HG03342 (cell line): ENCODE data around the gene KCNMA1.

Experiments
- ATAC-seq: cut with Tn5 transposase; IDR thresholded peaks from one replicate; pipeline ENCODE4 v1.9.1; 2021; ENCODE audit warnings: mild to moderate bottlenecking, moderate library complexity; ENCODE audit not compliant: unreplicated experiment

The KCNMA1 gene

GRCh38 chr10:77109351-77109994 lies 528.1 kb downstream of the KCNMA1 start:
- no peak for ATAC-seq

DNA sequence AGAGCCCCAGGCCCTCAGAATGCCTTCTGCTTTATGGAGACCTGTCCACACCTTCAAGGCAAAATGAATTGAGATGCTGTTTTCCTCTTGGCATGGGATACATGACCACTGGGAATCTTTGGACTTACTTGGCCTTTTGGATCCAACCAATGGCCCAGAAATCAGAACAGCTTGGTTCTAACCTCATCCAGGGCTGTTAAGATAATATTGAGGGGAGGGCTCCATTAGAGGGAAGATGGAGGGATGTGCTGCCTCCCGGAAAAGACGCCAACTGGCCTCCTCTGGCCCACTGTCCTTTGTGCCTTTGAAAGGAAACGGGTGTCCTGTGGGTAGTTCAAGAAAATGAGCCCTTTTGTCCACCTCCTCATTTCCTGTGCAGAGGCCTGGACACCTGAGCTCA lies 530.9 kb downstream of the KCNMA1 start:
- no peak for ATAC-seq

GRCh38 chr10:77105761-77106221 lies 531.8 kb downstream of the KCNMA1 start:
- no peak for ATAC-seq

DNA sequence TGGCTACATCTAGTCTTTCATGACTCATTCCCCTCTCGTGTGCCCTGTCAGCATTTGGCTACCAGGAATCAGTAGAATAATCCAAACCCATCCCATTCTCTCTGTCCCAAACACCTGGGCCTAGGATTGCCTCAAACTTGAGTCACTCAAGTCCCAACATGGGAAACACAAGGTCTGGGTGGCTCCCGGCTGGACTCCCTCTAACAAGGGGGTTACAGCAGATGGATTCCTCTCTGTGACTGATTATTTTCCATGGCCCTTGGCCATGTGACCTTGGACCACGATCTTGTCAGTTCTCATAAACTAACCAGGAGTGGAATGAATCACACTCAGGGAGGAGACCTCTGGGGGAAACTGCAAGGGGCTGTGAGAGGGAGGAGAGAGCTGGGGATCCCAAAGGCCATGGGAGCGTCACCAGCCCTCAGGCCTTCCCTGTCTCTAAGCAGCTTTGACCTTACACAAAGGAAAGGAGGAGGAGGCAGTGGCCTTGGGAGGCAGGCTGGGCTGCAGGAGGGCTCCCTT lies 533.1 kb downstream of the KCNMA1 start:
- no peak for ATAC-seq

DNA sequence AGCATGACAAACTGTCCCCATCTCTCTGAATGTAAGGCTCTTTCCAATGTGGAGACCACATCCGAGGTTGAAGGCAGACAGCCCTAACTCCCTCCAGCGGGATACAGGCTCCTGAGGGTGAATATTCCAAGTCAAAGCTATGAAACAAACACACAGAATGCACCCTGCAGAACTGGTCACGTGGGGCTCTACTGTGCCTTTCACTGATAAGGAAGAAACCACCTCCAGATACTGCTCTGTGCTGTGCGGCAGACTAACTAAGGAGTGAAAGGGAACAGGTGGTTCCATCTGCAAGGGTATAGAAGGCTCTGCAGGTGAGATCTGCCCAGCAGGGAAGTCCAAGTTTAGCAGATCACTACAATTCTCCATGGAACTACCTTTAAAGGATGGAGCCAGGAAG lies 534.4 kb downstream of the KCNMA1 start:
- ATAC-seq = no peak

- no peak for ATAC-seq
Measured at GRCh38 chr10:77101341-77101740, 536.3 kb downstream of the KCNMA1 start.

- ATAC-seq = no peak
Measured at GRCh38 chr10:77099136-77099535, 538.5 kb downstream of the KCNMA1 start.

- no peak for ATAC-seq
Measured at GRCh38 chr10:77097625-77098024, 540.0 kb downstream of the KCNMA1 start.

- ATAC-seq = no peak
Measured at GRCh38 chr10:77093126-77093525, 544.5 kb downstream of the KCNMA1 start.

DNA sequence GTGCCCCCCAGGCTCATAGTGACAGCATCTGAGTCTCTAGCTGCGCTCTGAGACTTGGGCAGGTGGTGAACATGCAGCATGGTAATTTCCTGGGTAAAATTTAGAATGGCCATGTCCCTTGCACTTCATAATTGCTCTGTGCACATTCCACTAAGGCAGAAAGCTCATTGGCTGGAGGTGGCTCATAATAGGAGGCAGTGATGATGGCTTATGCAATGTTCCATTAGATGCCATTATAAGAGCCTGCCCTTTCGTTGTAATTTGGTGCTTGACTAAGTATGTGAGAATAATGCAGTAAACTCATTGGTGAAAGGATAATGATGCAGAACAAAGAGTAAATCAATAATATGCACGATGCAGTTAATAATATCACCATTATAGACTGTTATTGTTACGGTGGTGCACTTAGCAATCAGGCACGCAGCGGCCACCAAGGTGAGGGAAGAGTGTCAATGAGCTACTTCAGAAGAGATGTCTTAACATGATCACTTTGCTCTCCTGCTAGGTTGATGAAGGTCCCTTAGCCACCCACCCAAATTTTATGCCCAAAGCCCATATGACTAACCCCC lies 545.9 kb downstream of the KCNMA1 start:
- no peak for ATAC-seq

DNA sequence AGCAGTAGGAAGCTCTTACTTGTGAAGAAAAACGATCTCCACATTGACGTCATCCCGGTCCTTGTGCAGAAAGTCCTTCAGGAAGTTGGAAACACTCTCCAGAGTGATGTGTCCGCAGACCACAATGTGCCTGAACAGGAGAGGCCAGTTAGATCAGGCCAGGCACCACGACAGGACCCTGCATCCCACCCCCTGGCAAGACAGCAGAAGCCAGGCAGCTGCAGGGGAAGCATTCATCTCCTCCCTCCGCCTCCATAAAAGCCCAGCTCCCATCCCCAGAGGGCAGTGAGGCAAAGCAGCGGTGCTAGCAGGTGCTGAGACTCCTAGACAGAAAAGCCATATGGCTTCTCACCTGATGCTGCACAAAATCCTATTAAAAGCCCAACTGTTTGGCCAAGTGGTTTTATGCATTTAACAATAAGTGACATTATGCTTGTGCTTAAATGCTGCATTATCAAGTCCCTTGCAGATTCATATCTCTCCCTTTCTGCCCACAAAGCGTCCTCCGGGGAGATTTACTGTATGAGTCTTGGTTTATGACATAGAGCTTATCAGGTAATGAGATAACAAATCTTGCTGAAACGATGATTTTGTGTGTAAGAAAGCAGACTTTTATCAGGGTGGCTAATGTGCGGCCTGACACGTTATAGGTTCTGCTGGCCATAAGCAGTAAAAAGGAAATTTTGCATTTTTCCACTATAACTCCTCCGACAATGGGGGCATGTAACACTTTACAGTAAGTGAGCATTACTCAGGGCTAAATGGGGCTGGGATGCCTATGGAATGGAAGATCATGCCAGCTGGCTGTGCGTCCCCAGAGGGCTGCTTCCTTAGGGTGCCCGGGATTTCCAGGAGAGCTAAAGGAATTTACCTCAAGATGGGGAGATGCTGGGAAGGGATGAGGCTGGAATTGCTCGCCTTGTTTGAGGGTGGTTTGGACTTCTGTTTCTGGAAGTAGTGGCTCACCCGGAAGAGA lies 546.9 kb downstream of the KCNMA1 start:
- ATAC-seq = no peak

DNA sequence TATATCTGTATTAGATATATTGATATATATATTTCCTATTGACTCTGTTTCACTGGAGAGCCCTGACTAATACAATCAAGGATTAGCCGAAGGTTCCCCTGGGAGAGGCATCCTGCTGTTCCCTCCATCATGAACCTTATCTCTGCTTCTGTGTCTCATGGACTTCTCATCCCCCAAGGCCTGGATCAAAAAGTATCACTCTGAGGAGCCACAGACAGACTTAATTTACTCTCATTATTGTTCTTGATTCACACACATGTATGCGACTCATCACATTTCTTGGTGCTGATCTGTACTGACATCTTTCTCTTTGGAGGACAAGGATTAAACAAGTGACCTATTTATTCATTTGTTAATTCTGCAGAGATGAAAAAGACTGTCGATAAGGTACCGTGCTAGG lies 550.2 kb downstream of the KCNMA1 start:
- no peak for ATAC-seq

DNA sequence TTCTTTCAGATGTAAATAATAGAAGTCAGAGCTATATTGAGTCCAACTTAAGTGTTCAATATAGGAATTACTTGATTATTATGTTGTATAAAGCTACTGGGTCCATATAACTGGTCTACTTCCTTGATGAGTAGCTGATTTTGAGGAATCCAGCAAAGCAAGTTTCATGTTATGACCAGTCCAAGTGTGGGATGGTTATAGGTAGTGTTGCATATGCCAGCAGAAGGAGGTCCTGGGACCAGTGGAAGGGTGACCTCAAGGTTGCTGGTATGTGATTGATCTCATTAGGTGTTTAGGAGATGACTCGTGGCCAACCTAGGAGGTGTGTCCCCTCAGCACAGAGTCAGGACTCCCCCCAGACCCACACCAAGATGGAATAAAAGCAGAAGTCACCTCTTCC lies 551.5 kb downstream of the KCNMA1 start:
- no peak for ATAC-seq

DNA sequence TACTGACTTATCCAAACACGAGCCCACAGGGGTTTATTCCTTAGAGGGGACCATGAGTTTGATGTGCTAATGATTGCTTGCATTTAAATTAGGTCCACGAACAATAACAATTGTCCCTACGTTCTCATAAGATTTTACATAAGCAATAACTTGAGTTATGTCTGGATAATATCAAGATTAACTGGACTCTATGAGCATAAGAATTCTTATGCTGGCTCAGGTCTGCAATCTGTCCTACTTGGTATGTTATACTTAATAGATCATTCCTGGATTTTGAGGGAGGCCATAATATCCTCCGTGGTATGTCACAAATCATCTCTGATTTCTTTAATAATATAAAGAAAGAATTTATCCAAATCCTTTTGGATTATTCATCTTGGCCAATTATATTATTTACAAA lies 552.3 kb downstream of the KCNMA1 start:
- ATAC-seq = no peak

GRCh38 chr10:77084431-77085144 lies 553.0 kb downstream of the KCNMA1 start:
- no peak for ATAC-seq

GRCh38 chr10:77082601-77083252 lies 554.9 kb downstream of the KCNMA1 start:
- no peak for ATAC-seq

DNA sequence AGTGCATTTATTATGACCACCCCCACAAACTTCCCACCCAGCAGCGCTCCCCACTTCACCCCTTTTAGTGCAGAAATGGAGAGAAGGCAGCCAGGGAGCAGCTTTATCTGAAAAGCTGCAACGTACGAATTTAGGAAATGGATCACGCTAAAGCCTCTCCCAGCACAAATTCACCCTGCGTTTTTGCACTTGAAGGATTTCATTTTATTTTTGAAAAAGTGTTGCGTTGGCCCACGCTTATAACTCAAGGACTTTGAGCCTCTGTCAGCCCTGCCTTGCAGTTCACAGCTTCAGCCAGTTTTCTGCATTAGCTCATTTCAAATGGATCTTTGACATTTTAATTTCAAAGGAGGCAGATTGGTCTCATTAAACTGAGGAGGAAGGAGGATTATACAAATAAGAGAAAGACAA lies 556.1 kb downstream of the KCNMA1 start:
- no peak for ATAC-seq

GRCh38 chr10:77080361-77081027 lies 557.1 kb downstream of the KCNMA1 start:
- no peak for ATAC-seq

DNA sequence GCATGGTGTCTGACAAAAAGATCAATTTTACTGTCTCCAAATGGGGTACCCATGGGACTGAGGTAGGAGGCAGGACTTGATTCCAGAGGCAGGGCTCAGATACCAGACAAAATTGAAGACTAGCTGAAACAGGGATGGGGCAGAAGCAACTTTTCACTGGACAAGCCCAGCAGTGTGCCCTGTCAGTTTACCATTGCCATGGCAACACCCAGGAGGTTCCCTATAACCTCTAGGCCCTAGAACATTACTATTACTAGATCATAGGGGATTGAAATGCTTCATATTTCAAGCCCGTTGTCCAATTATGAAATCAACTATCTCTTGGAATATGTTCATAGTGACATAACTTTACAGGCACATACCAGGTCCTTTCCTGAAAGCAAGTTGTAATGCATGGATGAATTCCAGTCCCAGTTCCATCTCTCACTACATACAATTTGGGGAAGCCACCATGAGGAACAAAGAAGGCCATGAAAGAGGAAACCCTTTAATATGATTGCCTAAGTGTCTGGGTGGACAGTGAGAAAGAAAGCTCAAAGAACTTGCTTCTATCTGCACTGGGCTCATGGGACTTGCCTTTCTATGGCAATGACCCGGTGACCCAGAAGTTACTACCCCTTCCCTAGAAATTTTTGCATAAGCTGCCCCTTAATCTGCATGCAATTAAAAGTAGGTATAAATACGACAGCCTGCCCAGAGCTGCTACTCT lies 557.9 kb downstream of the KCNMA1 start:
- no peak for ATAC-seq
